Activated naive CD4-positive, alpha-beta T cell treated with Interleukin-2 at 50 U/mL for 16 hours (primary cell): ENCODE results near the gene MTA3.
"Not testable (repeated sequence)": the region's sequence is repeated elsewhere in the genome, so short reads cannot be mapped to it uniquely, and the experiment has no call there.

Source experiments
- DNase-seq: peaks from one replicate; pipeline ENCODE4 v3.0.0-alpha.2; 2020

The MTA3 gene

GRCh38 chr2:42568401-42569115 is at the start of gene MTA3:
TSS of gene MTA3 (plus strand) at chr2:42568632. CDS start at chr2:42568746, 114 bp downstream.
- DNase-seq: peak; percentile 68

DNA sequence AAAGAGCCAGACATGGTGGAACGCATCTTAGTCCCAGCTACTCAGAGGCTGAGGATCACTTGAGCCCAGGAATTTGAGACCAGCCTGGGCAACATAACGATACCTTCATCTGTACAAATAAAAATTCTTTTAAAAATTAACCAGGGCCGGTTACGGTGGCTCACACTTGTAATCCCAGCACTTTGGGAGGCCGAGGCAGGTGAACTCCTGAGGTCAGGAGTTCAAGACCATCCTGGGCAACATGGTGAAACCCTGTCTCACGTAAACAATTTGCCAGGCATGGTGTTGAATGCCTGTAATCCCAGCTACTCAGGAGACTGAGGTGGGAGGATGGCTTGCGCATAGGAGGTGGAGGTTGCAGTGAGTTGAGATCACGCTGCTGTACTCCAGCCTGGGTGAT is 48.8 kb upstream of the MTA3 start:
- DNase-seq: no peak

GRCh38 chr2:42522035-42522434 is 46.4 kb upstream of the MTA3 start:
- DNase-seq: no peak

- no peak for DNase-seq
Observed at GRCh38 chr2:42523341-42523740, 45.1 kb upstream of the MTA3 start.

- no peak for DNase-seq
Observed at GRCh38 chr2:42532397-42532796, 36.0 kb upstream of the MTA3 start.

GRCh38 chr2:42537493-42537892 is 30.9 kb upstream of the MTA3 start:
- no peak for DNase-seq

GRCh38 chr2:42542871-42543270 is 25.6 kb upstream of the MTA3 start:
- DNase-seq: no peak

- no peak for DNase-seq
Observed at GRCh38 chr2:42545023-42545721, 23.3 kb upstream of the MTA3 start.

DNA sequence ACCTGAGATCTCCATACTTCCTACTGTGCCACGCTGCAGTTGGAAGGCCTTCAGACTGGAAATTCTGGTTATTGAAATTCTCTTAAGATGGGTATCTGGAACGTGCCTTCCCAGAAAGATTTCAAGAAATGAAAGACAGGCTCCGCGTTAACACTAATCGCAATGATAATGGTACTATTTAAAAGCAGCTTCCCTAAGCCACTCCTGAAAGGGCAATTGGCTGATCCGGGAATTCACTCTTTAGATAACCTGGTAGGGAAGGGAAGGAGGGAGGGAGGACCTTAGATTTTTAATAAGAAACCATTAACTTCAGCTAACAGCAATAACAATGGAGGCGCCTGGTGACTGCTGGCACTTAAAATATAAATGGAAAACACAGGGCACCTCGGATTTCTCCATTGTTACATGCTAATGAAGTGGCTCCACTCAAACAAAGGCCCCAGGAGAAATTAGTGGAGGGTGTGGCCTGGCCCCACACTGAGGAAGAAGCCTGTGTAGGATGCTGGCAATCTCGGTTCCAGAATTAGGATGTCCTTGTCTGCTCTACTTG is 22.5 kb upstream of the MTA3 start:
- DNase-seq: no peak

DNA sequence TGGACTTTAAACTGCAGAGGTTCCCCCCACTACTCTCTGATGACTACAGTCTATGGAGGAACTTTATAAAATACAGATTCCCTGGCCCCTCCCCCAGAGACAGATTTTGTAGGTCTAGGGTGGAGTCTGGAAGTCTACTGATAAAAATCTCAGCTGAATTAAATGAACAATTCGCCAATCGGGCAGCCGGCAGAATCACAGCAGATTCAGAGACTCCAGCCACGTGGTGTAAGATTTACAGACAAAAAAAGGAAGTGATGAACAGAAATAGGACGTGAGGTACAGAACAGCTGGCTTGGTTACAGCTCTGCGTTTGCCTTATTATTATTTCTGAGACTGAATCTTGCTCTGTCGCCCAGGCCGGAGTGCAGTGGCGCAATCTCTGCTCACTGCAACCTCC is 21.4 kb upstream of the MTA3 start:
- no peak for DNase-seq

DNA sequence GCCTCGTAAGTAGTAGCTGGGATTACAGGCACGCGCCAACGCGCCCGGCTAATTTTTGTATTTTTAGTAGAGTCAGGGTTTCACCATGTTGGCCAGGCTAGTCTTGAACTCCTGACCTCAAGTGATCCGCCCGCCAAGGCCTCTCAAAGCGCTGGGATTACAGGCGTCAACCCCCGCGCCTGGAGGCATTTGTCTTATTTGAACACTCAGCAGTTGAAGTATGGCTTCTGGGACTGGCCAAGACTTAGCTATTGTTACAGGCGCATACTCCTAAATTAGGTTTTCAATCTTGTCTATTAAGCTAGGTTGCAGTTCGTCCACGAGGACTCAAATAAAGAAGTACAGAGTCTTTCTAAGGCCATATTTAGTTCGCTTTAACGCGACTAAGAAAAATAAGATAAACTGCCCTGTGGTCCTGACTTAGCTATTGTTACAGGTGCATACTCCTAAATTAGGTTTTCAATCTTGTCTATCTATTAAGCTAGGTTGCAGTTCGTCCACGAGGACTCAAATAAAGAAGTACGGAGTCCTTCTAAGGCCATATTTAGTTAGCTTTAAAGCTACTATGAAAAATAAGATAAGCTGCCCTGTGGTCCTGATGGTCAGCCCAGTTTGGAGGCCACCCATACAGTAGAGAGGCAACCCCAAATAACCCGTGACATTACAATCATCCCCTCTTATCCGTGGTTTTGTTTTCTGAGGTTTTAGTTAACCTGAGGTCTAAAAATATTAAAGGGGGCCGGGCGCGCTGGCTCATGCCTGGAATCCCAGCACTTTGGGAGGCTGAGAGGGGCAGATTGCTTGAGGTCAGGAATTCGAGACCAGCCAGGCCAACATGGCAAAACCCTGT is 20.8 kb upstream of the MTA3 start:
- DNase-seq: no peak

- DNase-seq: no peak
Observed at GRCh38 chr2:42550870-42551269, 17.6 kb upstream of the MTA3 start.

DNA sequence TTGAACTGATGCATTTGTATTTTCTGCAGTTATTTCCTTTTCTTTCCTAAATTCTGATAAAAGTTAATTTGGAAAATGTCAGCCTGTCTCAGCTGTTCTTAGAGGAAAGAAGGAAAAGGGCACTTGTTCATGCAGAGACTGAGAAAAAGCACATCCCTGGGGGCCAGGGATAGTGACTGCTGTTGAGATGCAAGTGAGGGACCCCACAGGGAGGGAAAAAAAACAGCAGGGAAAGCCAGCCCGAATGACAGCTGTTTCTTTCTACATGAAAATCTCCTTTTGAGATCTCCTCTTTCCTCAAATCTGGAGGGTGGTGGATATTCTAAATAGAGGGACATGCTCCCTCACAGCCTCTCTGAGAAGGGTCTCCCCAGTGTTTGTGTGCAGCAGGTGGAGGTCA is 14.0 kb upstream of the MTA3 start:
- no peak for DNase-seq

GRCh38 chr2:42556315-42556890 is 12.0 kb upstream of the MTA3 start:
- DNase-seq: no peak

- DNase-seq: no peak
Observed at GRCh38 chr2:42557306-42557705, 11.1 kb upstream of the MTA3 start.

DNA sequence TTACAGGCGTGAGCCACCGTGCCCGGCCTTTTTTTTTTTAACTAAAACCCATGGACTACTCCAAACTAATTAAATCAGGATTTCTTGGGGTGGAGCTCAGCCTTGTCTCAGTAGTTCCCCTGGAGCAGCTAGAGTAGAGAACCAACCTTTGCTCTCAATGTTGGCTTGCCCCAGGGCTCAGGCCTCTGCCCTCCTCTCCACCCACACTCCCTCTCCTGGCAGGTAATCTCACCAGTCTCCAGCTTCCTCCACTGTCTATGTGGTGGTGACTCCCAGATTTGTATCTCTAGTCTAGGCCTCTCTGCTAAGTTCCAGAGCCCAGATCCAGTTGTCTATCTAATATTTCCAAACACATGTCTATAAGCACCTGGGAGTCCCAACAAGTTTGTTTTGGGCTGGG is 9.6 kb upstream of the MTA3 start:
- no peak for DNase-seq

- not testable (repeated sequence) for DNase-seq
Observed at GRCh38 chr2:42560133-42560532, 8.3 kb upstream of the MTA3 start.

- DNase-seq: no peak
Observed at GRCh38 chr2:42560899-42561298, 7.5 kb upstream of the MTA3 start.

GRCh38 chr2:42562474-42563144 is 5.8 kb upstream of the MTA3 start:
- no peak for DNase-seq

DNA sequence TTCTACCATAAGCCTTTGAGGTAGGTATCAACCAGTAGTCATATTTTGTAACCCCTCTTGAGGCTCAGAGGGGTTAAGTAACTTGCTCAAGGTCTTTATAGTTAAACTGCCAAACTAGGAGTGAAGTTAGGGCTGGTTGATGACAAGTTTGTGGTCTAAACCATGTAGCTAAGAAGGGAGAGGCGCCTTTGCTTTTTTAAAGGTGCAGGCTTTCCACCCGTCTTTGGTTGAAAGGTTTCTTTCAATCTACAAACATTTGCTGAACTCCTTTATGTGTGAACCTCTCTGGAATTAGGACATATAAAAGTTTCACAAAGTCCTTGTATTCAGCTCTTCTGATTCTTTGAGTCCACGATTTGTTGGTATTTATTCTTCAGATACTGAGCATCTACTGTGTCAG is 2.4 kb upstream of the MTA3 start:
- no peak for DNase-seq

DNA sequence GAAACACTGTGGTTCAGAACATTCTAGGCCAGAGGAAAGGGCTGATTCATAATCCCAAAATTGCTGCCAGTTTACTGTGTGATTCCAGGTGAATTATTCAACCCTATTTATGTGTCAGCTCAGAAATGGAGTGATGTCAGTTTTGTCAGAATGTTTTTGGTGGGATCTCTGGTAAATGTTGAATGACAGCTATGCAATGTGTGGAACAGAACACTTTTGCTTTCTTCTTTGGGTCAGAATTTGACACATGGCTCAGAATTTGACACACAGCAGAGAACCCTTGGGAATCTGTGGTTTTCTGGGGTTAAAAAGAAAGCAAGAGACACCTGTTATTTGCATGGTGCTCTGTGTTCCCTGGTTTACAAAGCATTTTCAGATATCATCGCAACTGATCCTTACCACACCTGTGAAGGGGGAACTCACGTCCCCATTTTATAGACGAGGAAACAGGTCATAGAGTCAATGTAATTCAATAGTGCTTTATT is 1.6 kb upstream of the MTA3 start:
- DNase-seq: no peak

GRCh38 chr2:42567364-42567763 is 1.1 kb upstream of the MTA3 start:
- no peak for DNase-seq
